ENCODE results near the gene ODAD3. TPM values are rescaled to one million over a fixed set of nuclear protein-coding genes. Genes with fewer than 3 reads are reported as not detected.
"Not testable (repeated sequence)": the region's sequence is repeated elsewhere in the genome, so short reads cannot be mapped to it uniquely, and the experiment has no call there.

The ODAD3 gene
- 0.13 and 0.18 TPM in 2 replicates for total RNA-seq

DNA sequence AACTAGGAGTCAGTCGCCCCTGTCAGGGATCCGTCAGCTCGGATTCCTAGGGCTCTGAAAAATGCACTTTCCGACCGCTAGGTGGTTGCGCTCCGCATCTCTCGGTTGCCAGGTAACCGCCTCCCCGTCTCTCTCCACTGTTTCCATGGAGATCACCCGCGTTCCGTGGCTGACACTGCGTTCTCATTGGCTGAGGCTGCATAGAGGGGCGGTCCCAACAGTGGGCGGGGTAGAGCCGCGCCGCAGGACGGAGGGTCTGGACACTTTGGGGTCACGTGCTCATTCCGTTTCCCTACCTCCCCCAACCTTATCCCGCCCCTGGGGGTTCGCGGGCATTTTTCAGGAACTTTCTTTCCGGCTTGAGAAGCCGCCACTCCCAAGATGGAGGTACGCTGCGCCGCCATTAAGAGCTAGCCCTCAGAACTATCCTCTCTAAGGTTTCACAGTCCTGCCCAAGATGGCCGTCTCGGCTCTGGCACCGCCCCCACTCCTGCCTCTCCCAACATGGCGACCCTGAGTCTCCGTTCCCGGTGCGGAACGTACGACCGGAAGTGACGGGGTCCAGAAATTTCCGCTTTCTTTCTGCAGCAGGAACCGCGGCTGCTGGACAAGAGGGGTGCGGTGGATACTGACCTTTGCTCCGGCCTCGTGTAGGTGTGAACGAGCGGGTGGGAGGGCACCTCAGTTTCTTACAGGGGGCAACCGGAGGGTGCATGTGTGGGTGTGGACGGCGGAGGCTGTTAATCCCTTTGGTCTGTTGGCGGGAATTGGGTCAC lies at the start of gene ODAD3, which contains the start of gene PRKCSH:
TSS of gene ODAD3 (minus strand) at position 65 of the 776 bp plus-strand sequence. CDS start 105 bp downstream, outside the sequence.
TSS of gene PRKCSH (plus strand) at position 579 of the 776 bp plus-strand sequence. CDS start 483 bp downstream, outside the sequence.
- DNase-seq (ENCODE audit: low read depth, low spot score) = peak; percentile 99

DNA sequence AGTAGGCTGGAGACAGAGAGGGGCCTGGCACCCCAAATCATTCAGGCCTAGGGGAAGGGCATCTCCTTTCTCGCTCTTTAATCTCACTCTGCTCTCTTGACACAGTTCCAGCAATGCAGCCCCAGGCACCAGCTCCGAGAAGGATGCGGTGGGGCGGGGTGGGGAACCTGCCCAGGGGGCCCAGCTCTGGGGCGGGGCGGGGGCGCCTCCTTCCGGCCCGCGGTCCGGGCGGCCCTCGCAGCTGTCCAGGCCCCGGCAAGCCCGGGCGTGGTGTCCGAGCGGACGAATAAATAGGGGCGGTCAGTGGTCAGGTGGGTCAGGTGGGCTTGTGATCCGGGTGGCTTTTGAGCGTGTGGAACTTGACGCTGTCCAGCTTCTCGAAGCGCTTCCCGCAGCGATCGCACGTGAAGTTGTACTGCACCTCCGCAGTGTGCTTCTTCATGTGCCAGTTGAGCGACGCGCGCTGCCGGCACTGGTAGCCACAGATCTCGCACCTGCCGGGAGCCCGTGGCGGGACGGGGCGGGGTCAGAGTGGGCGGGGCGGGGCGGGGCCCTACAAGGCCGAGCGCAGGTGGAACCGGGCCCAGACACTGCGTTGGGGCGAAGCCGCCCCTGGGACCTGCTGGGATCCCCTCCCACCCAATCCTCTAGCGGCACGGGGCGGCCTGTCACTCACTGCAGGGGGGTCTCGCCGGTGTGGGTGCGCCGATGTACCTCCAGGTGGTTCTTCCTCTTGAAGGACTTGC lies 48.6 kb upstream of the ODAD3 start:
- DNase-seq (ENCODE audit: low read depth, low spot score) = no peak

- DNase-seq (ENCODE audit: low read depth, low spot score) = peak; percentile 54
Observed at GRCh38 chr19:11482384-11483050, 47.6 kb upstream of the ODAD3 start.

DNA sequence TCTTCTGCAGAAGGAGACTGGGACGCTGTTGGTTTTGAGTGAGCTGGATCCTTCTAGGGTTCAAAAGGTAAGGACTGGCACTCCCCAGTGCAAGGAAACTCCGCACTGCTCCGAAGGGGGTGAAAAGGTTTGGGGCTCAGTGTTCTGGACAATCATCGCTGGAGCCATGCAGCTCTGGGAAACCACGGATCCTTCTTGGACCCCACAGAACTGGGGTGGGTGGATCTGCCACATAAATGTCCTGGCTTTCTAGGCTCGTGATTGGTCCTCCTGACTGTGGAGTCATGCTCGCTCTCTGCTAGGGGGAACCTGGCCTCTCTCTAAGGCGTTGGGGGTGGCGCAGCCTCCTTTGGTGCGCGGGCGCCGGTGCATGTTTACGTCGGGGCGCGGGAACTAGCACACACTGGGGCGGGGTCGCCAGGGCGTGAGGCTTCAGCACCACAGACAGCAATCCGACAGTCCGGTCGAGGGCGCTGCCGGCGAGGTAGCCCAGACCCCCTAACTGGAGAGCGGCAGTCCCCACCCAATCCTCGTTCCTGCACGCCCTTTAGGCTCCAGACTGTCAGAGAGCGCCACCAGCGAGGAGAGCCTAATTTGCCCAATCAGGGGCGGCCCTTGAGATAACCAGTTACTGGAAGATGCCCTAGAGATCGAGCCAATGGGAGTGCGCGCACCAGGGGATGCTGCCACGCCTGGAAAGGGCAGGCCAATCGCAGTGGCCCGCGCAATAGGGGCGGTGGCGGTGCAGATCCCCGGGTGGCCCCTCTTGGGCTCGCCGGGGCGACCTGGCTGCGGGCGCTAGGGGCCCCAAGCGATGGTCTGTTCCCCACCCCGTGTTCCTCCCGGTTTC lies 46.8 kb upstream of the ODAD3 start:
- peak; percentile 53 for DNase-seq (ENCODE audit: low read depth, low spot score)

GRCh38 chr19:11480715-11481533 lies 46.0 kb upstream of the ODAD3 start, which contains the start of gene ELAVL3:
Gene ELAVL3 (minus strand): TSS chr19:11481046. CDS start chr19:11480608, 438 bp downstream.
- DNase-seq (ENCODE audit: low read depth, low spot score) = no peak

GRCh38 chr19:11479898-11480714 lies 45.2 kb upstream of the ODAD3 start:
- DNase-seq (ENCODE audit: low read depth, low spot score) = no peak

GRCh38 chr19:11479090-11479897 lies 44.4 kb upstream of the ODAD3 start:
- DNase-seq (ENCODE audit: low read depth, low spot score) = no peak

GRCh38 chr19:11478167-11479089 lies 43.5 kb upstream of the ODAD3 start:
- DNase-seq (ENCODE audit: low read depth, low spot score) = no peak

DNA sequence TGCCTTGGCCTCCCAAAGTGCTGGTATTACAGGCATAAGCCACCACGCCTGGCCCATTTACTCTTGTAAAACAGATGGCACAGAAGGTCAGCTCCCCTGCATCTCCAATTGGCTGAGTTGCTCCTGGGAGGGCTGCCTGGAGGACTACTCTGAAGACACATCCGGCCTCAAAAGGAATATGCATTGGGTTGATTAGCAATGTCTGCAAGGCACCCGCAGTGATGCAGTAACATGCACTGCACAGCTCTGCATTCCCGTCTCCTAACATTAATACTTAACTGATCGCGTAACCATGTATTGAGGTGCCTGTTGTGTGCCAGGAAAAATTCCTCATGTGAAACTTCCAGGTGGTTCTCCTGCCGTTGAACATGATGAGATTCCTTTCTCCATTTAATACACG lies 40.9 kb upstream of the ODAD3 start:
- DNase-seq (ENCODE audit: low read depth, low spot score) = no peak

- not testable (repeated sequence) for DNase-seq (ENCODE audit: low read depth, low spot score)
Observed at GRCh38 chr19:11475343-11475742, 40.4 kb upstream of the ODAD3 start.

GRCh38 chr19:11473725-11474124 lies 38.8 kb upstream of the ODAD3 start:
- no peak for DNase-seq (ENCODE audit: low read depth, low spot score)

GRCh38 chr19:11468266-11468845 lies 33.4 kb upstream of the ODAD3 start:
- not testable (repeated sequence) for DNase-seq (ENCODE audit: low read depth, low spot score)

GRCh38 chr19:11465600-11465999 lies 30.7 kb upstream of the ODAD3 start:
- no peak for DNase-seq (ENCODE audit: low read depth, low spot score)

DNA sequence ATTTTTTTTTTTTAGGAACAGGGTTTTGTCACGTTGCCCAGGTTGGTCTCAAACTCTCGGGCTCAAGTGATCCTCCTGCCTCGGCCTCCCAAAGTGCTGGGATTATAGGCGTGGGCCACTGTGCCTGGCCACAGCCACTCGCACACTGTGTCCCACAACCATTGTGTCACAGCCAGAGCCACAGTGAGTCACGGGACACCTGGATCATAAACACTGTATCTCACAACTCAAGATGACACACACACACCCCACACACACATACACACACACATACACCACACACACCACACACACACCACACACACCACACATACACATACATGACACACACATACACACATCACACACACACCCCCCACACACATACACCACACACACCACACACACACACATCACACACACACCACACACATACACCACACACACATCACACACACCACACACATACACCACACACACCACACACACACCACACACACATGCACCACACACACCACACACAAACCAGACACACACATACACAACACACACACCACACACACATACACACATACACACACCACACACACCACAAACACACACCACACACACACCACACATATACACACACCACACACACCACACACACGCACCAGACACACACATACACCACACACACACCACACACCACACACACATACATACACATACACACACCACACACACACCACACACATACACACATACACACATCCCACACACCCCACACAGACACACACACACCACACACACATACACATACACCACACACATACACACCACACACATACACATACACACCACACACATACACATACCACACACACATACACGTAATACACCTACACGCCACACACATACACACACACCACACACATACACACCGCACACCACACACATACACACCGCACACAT lies 29.7 kb upstream of the ODAD3 start:
- DNase-seq (ENCODE audit: low read depth, low spot score) = no peak

DNA sequence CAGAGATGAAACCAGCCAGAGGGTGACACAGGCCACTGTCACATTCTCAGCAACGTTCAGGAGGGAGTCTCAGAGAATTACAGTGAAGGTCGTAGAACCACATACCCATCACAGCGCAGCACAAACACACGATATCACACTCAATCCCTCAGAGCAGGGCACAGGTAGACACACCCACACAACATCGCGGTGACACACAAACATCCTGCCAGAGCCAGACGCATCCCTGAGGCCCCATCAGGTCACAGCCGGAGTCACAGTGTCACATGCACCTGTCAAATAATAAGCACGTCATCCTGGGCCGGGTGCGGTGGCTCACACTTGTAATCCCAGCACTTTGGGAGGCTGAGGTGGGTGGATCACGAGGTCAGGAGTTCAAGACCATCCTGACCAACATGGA lies 28.5 kb upstream of the ODAD3 start:
- no peak for DNase-seq (ENCODE audit: low read depth, low spot score)

GRCh38 chr19:11461453-11461852 lies 26.5 kb upstream of the ODAD3 start:
- DNase-seq (ENCODE audit: low read depth, low spot score) = no peak

Measured in pulmonary artery endothelial cell (primary cell).